Esophagus muscularis mucosa (tissue), 4 donors: ENCODE data around the gene MARK2.

ENCODE experiments used
- CTCF ChIP-seq, 3 experiments: fragments of 200-600 bp in 2 of 3; fragments of 450-650 bp in 1 of 3; sonication (generic) in 2 of 3; IDR thresholded peaks; one replicate each; pipeline ENCODE4 v1.5.1; 2017 to 2019; ENCODE audit warnings: antibody characterized with exemption in 3 of 3, mild to moderate bottlenecking in 2 of 3, moderate library complexity in 1 of 3
- EP300 ChIP-seq: sonication (generic); formaldehyde crosslinking; IDR thresholded peaks from one replicate; pipeline ENCODE4 v1.6.1; 2017; ENCODE audit warnings: antibody characterized with exemption
- POLR2A ChIP-seq: fragments of 450-650 bp; IDR thresholded peaks from one replicate; pipeline ENCODE4 v1.6.1; 2017; ENCODE audit warnings: antibody characterized with exemption, moderate library complexity, mild to moderate bottlenecking, low read depth
- POLR2AphosphoS5 ChIP-seq, 2 donors: sonication (generic); formaldehyde crosslinking; IDR thresholded peaks; one replicate each; pipeline ENCODE4 v1.6.1; 2017; ENCODE audit warnings: antibody characterized with exemption in 2 of 2

- TF ChIP-seq CTCF (IDR thresholded peaks at IDR 0.05) (no peak), POLR2A (no peak), POLR2AphosphoS5 (IDR thresholded peaks at IDR 0.05) (no peak), EP300 (no peak)
Measured at GRCh38 chr11:63845911-63846310, 7.0 kb downstream of the MARK2 start.
